ENCODE results near the gene FLT3LG. TPM values are rescaled to one million over a fixed set of nuclear protein-coding genes. Genes with fewer than 3 reads are reported as not detected.

FLT3LG gene
- total RNA-seq, 1 experiment from 2014 or later, result 6.5 TPM

- intact Hi-C loops (cut with micrococcal nuclease; ENCODE audit: unreplicated experiment), result loop anchor here (1.0 kb wide), 1 partner anchor 35 kb away; the partner anchor contains the start of gene PIH1D1
- ChIA-PET POLR2A (ENCODE audit: low non-redundant PET) (no interaction called here), CTCF (no interaction called here)
- DNase-seq (ENCODE audit: low spot score), result no peak
- no peak for TF ChIP-seq CTCF (conservative IDR thresholded peaks at IDR 0.05; ENCODE audit: low read depth, low read length)
- TF ChIP-seq EZH2 (IDR thresholded peaks at IDR 0.05; ENCODE audit: borderline replicate concordance, low read depth, low read length, poor library complexity, severe bottlenecking), result no peak
- no peaks in the 10 kb centered on the region for H3K9me3 ChIP-seq (ENCODE audit: low read depth, low read length, poor library complexity, severe bottlenecking)
- no peaks in the 10 kb centered on the region for H3K27me3 ChIP-seq (replicated peaks; ENCODE audit: insufficient read depth, low read depth, low read length, poor library complexity)
- H3K4me1 ChIP-seq (ENCODE audit: insufficient read depth, low read length, poor library complexity, severe bottlenecking), result peaks cover 16% of the 10 kb centered on the region
- BruUV-seq (replicated peaks), result no TSS peak
- peak overlapping the region; percentile 97 for H3K27ac ChIP-seq (ENCODE audit: low read depth, low read length, poor library complexity, severe bottlenecking)
- no peak overlapping the region for H3K4me3 ChIP-seq (ENCODE audit: low read depth, low read length, poor library complexity, severe bottlenecking)
- H3K36me3 ChIP-seq (ENCODE audit: insufficient read depth, low read length, poor library complexity, severe bottlenecking), result peaks cover 39% of the 10 kb centered on the region
Observed at GRCh38 chr19:49486710-49487276, 12.8 kb downstream of the FLT3LG start.

- ChIA-PET CTCF (no interaction called here), POLR2A (ENCODE audit: low non-redundant PET) (no interaction called here)
- Histone ChIP-seq H3K27me3 (replicated peaks; ENCODE audit: insufficient read depth, low read depth, low read length, poor library complexity) (no peaks in the 10 kb centered on the region), H3K4me3 (ENCODE audit: low read depth, low read length, poor library complexity, severe bottlenecking) (peak within 1 kb of the TSS; percentile 83), H3K9me3 (ENCODE audit: low read depth, low read length, poor library complexity, severe bottlenecking) (no peaks in the 10 kb centered on the region), H3K36me3 (ENCODE audit: insufficient read depth, low read length, poor library complexity, severe bottlenecking) (peaks cover 46% of the 10 kb centered on the region), H3K4me1 (ENCODE audit: insufficient read depth, low read length, poor library complexity, severe bottlenecking) (peaks cover 16% of the 10 kb centered on the region), H3K27ac (ENCODE audit: low read depth, low read length, poor library complexity, severe bottlenecking) (peak within 1 kb of the TSS; percentile 97)
- peak; percentile 99 for DNase-seq (ENCODE audit: low spot score)
- BruUV-seq (replicated peaks), result TSS peak; percentile 75
- TF ChIP-seq CTCF (conservative IDR thresholded peaks at IDR 0.05; ENCODE audit: low read depth, low read length) (no peak), EZH2 (IDR thresholded peaks at IDR 0.05; ENCODE audit: borderline replicate concordance, low read depth, low read length, poor library complexity, severe bottlenecking) (no peak)
- intact Hi-C loops (cut with micrococcal nuclease; ENCODE audit: unreplicated experiment), result loop anchor here (1.0 kb wide), 1 partner anchor 36 kb away; the partner anchor contains the start of gene PIH1D1
Observed at GRCh38 chr19:49487277-49488045, 13.4 kb downstream of the FLT3LG start, which contains the start of gene RPL13A. TSS of gene RPL13A (plus strand) at chr19:49487608. CDS start at chr19:49487630, 22 bp downstream.

GRCh38 chr19:49488046-49488862 is 14.2 kb downstream of the FLT3LG start:
- intact Hi-C loops (cut with micrococcal nuclease; ENCODE audit: unreplicated experiment), result no loop called here
- Histone ChIP-seq H3K4me1 (ENCODE audit: insufficient read depth, low read length, poor library complexity, severe bottlenecking) (peaks cover 16% of the 10 kb centered on the region), H3K27ac (ENCODE audit: low read depth, low read length, poor library complexity, severe bottlenecking) (peak overlapping the region; percentile 97), H3K36me3 (ENCODE audit: insufficient read depth, low read length, poor library complexity, severe bottlenecking) (peaks cover 54% of the 10 kb centered on the region), H3K4me3 (ENCODE audit: low read depth, low read length, poor library complexity, severe bottlenecking) (peak overlapping the region; percentile 83), H3K27me3 (replicated peaks; ENCODE audit: insufficient read depth, low read depth, low read length, poor library complexity) (no peaks in the 10 kb centered on the region), H3K9me3 (ENCODE audit: low read depth, low read length, poor library complexity, severe bottlenecking) (no peaks in the 10 kb centered on the region)
- POLR2A ChIA-PET (ENCODE audit: low non-redundant PET), result no interaction called here
- no peak for TF ChIP-seq CTCF (conservative IDR thresholded peaks at IDR 0.05; ENCODE audit: low read depth, low read length)
- no TSS peak for BruUV-seq (replicated peaks)
- DNase-seq (ENCODE audit: low spot score), result no peak
- CTCF ChIA-PET, result no interaction called here
